Adipocyte (in vitro differentiated cells): Measurements from ENCODE around the gene OR5B17.
A peak's percentile ranks its signal among the peaks of the same experiment; 100 is the strongest.
"Not testable (repeated sequence)": the region's sequence is repeated elsewhere in the genome, so short reads cannot be mapped to it uniquely, and the experiment has no call there.

Experiments used
- DNase-seq: peaks from one replicate; pipeline ENCODE4 v3.0.0-alpha.2; 2015; ENCODE audit warnings: low read depth
- H3K27me3 ChIP-seq: replicated peaks from 2 replicates; pipeline ENCODE4 v1.7.0; 2013; ENCODE audit warnings: mild to moderate bottlenecking, low read length, moderate library complexity; ENCODE audit not compliant: control insufficient read depth, insufficient read depth
- H3K36me3 ChIP-seq: 2 replicates; pipeline ENCODE4 v1.7.0; 2013; ENCODE audit warnings: low read length, mild to moderate bottlenecking, moderate library complexity; ENCODE audit not compliant: control insufficient read depth, insufficient read depth, severe bottlenecking
- H3K4me1 ChIP-seq: 2 replicates; pipeline ENCODE4 v1.7.0; 2013; ENCODE audit warnings: mild to moderate bottlenecking, low read length, moderate library complexity; ENCODE audit not compliant: control insufficient read depth, insufficient read depth
- H3K4me3 ChIP-seq: 2 replicates; pipeline ENCODE4 v1.7.0; 2013; ENCODE audit warnings: mild to moderate bottlenecking, low read length, moderate library complexity
- H3K9ac ChIP-seq: 2 replicates; pipeline ENCODE4 v1.7.0; 2013; ENCODE audit warnings: mild to moderate bottlenecking, low read length, moderate library complexity
- H3K9me3 ChIP-seq: 2 replicates; pipeline ENCODE4 v1.7.0; 2013; ENCODE audit warnings: mild to moderate bottlenecking, low read length, moderate library complexity; ENCODE audit not compliant: control insufficient read depth

Gene OR5B17

GRCh38 chr11:58358969-58359368 lies at the start of gene OR5B17:
OR5B17 (minus strand) TSS chr11:58359069; CDS start chr11:58359069, 0 bp downstream.
- no peaks in the 10 kb centered on the region for H3K4me1 ChIP-seq
- no peak within 1 kb of the TSS for H3K4me3 ChIP-seq
- H3K27me3 ChIP-seq: no peaks in the 10 kb centered on the region
- DNase-seq: no peak
- H3K9me3 ChIP-seq: no peaks in the 10 kb centered on the region
- H3K9ac ChIP-seq: no peak within 1 kb of the TSS
- H3K36me3 ChIP-seq: no peaks in the 10 kb centered on the region

- Histone ChIP-seq H3K27me3 (no peaks in the 10 kb centered on the region), H3K4me1 (no peaks in the 10 kb centered on the region), H3K9ac (no peak within 1 kb of the TSS), H3K9me3 (peaks cover 23% of the 10 kb centered on the region), H3K36me3 (no peaks in the 10 kb centered on the region), H3K4me3 (no peak within 1 kb of the TSS)
- DNase-seq: no peak
Observed at GRCh38 chr11:58406774-58407173, 47.9 kb upstream of the OR5B17 start, which contains the start of gene OR5B3. OR5B3 (minus strand) TSS chr11:58406874; CDS start chr11:58403409, 3,465 bp downstream.

GRCh38 chr11:58399622-58400021 lies 40.8 kb upstream of the OR5B17 start:
- H3K27me3 ChIP-seq, H3K9ac ChIP-seq, H3K9me3 ChIP-seq, H3K36me3 ChIP-seq, H3K4me1 ChIP-seq, DNase-seq, H3K4me3 ChIP-seq: not testable (repeated sequence)

GRCh38 chr11:58395581-58395980 lies 36.7 kb upstream of the OR5B17 start:
- DNase-seq: peak; percentile 15
- Histone ChIP-seq H3K36me3 (no peaks in the 10 kb centered on the region), H3K27me3 (no peaks in the 10 kb centered on the region), H3K4me3 (no peak overlapping the region), H3K4me1 (peaks cover 7% of the 10 kb centered on the region), H3K9me3 (peaks cover 4% of the 10 kb centered on the region), H3K9ac (no peak overlapping the region)

GRCh38 chr11:58394195-58394594 lies 35.3 kb upstream of the OR5B17 start:
- peaks cover 4% of the 10 kb centered on the region for H3K9me3 ChIP-seq
- no peaks in the 10 kb centered on the region for H3K27me3 ChIP-seq
- peak; percentile 68 for DNase-seq
- no peaks in the 10 kb centered on the region for H3K36me3 ChIP-seq
- H3K9ac ChIP-seq: no peak overlapping the region
- H3K4me3 ChIP-seq: no peak overlapping the region
- peaks cover 7% of the 10 kb centered on the region for H3K4me1 ChIP-seq

GRCh38 chr11:58392746-58393145 lies 33.9 kb upstream of the OR5B17 start:
- Histone ChIP-seq H3K27me3 (no peaks in the 10 kb centered on the region), H3K4me1 (peaks cover 7% of the 10 kb centered on the region), H3K9me3 (peaks cover 4% of the 10 kb centered on the region), H3K36me3 (no peaks in the 10 kb centered on the region), H3K4me3 (no peak overlapping the region), H3K9ac (no peak overlapping the region)
- no peak for DNase-seq

- H3K4me1 ChIP-seq: peaks cover 7% of the 10 kb centered on the region
- H3K9ac ChIP-seq: no peak overlapping the region
- no peak overlapping the region for H3K4me3 ChIP-seq
- H3K27me3 ChIP-seq: no peaks in the 10 kb centered on the region
- peaks cover 4% of the 10 kb centered on the region for H3K9me3 ChIP-seq
- H3K36me3 ChIP-seq: no peaks in the 10 kb centered on the region
- DNase-seq: peak; percentile 10
Observed at GRCh38 chr11:58391879-58392278, 33.0 kb upstream of the OR5B17 start.

- peaks cover 7% of the 10 kb centered on the region for H3K4me1 ChIP-seq
- H3K4me3 ChIP-seq: no peak overlapping the region
- H3K9ac ChIP-seq: no peak overlapping the region
- H3K9me3 ChIP-seq: peaks cover 4% of the 10 kb centered on the region
- no peaks in the 10 kb centered on the region for H3K36me3 ChIP-seq
- DNase-seq: no peak
- no peaks in the 10 kb centered on the region for H3K27me3 ChIP-seq
Observed at GRCh38 chr11:58390551-58391063, 31.7 kb upstream of the OR5B17 start.

- no peak overlapping the region for H3K4me3 ChIP-seq
- no peaks in the 10 kb centered on the region for H3K4me1 ChIP-seq
- DNase-seq: no peak
- H3K9me3 ChIP-seq: no peaks in the 10 kb centered on the region
- H3K9ac ChIP-seq: no peak overlapping the region
- H3K27me3 ChIP-seq: no peaks in the 10 kb centered on the region
- no peaks in the 10 kb centered on the region for H3K36me3 ChIP-seq
Observed at GRCh38 chr11:58354727-58355126, 4.1 kb downstream of the OR5B17 start.

- Histone ChIP-seq H3K36me3 (no peaks in the 10 kb centered on the region), H3K9me3 (peaks cover 3% of the 10 kb centered on the region), H3K4me3 (no peak overlapping the region), H3K9ac (no peak overlapping the region), H3K4me1 (no peaks in the 10 kb centered on the region), H3K27me3 (no peaks in the 10 kb centered on the region)
- DNase-seq: no peak
Observed at GRCh38 chr11:58345204-58345603, 13.7 kb downstream of the OR5B17 start.

GRCh38 chr11:58334708-58335107 lies 24.2 kb downstream of the OR5B17 start:
- no peak overlapping the region for H3K4me3 ChIP-seq
- H3K9ac ChIP-seq: no peak overlapping the region
- H3K9me3 ChIP-seq: peaks cover 6% of the 10 kb centered on the region
- DNase-seq: peak; percentile 37
- H3K27me3 ChIP-seq: no peaks in the 10 kb centered on the region
- no peaks in the 10 kb centered on the region for H3K4me1 ChIP-seq
- no peaks in the 10 kb centered on the region for H3K36me3 ChIP-seq

GRCh38 chr11:58330861-58331260 lies 28.0 kb downstream of the OR5B17 start:
- Histone ChIP-seq H3K36me3 (no peaks in the 10 kb centered on the region), H3K4me3 (no peak overlapping the region), H3K9ac (no peak overlapping the region), H3K27me3 (no peaks in the 10 kb centered on the region), H3K4me1 (no peaks in the 10 kb centered on the region), H3K9me3 (peaks cover 21% of the 10 kb centered on the region)
- DNase-seq: peak; percentile 1
